ENCODE data around the gene RAVER2.

DNA sequence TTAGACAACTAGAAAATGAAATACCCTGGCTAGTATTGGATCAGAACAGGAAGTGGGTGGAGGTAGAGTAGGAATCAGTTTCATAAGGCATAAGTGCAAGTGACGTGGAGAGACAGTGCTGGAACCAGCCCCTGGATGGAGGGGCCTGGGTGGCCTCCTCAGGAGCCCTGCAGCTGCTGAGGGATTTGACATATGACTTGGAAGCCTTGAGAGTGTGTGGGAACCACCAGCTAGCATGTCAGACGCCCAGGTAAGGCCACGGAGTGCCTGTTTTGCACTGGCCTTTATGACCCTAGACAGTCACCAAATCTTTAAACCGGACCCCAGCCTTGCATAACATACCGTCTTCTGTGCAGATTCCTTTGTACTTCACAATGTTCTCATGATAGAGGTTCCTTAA lies 94.4 kb downstream of the RAVER2 start:
- TF ChIP-seq, protein P1, sequence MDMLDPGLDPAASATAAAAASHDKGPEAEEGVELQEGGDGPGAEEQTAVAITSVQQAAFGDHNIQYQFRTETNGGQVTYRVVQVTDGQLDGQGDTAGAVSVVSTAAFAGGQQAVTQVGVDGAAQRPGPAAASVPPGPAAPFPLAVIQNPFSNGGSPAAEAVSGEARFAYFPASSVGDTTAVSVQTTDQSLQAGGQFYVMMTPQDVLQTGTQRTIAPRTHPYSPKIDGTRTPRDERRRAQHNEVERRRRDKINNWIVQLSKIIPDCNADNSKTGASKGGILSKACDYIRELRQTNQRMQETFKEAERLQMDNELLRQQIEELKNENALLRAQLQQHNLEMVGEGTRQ (IDR thresholded peaks at IDR 0.05; ENCODE audit: borderline replicate concordance, low read depth, low read length) = no peak
- TF ChIP-seq POLR2A (IDR thresholded peaks at IDR 0.05; ENCODE audit: low read depth, low read length) = no peak
- TF ChIP-seq EZH2 (IDR thresholded peaks at IDR 0.05; ENCODE audit: borderline replicate concordance, control insufficient read depth, low read depth, low read length) = no peak
- TF ChIP-seq CTCF (IDR thresholded peaks at IDR 0.05 in 2 of 3, conservative IDR thresholded peaks at IDR 0.05 in 1 of 3; ENCODE audit: control insufficient read depth in 2 of 3, extremely low read depth in 1 of 3, insufficient read depth in 1 of 3, low read depth in 3 of 3, low read length in 3 of 3) = no peak
- TF ChIP-seq PAX5 (IDR thresholded peaks at IDR 0.05; ENCODE audit: borderline replicate concordance, low read depth, low read length) = no peak
- no peak for TF ChIP-seq SREBF1 (IDR thresholded peaks at IDR 0.05; ENCODE audit: low read length)
- no peak for TF ChIP-seq CHD1 (IDR thresholded peaks at IDR 0.05; ENCODE audit: low read depth, low read length)

All from GM12878 (cell line).